NCI-H2107 treated with DMSO at 0.1 percent for 48 hours (cell line): ENCODE measurements around the gene CBX8.

Experiments used
- DNase-seq: peaks from one replicate; lab custom pipeline; 2025; ENCODE audit not compliant: unreplicated experiment; lab: John Stamatoyannopoulos, UW

The CBX8 gene

GRCh38 chr17:79796763-79797491, at the start of gene CBX8:
Gene CBX8 (minus strand): TSS chr17:79797077. CDS start chr17:79796998, 79 bp downstream.
- peak; percentile 95 for DNase-seq

GRCh38 chr17:79845601-79845949, 48.7 kb upstream of the CBX8 start:
- no peak for DNase-seq

GRCh38 chr17:79844869-79845600, 48.2 kb upstream of the CBX8 start:
- DNase-seq = peak; percentile 24

- no peak for DNase-seq
Observed at GRCh38 chr17:79843816-79844800, 47.2 kb upstream of the CBX8 start.

GRCh38 chr17:79843474-79843815, 46.6 kb upstream of the CBX8 start:
- no peak for DNase-seq

GRCh38 chr17:79842656-79843473, 46.0 kb upstream of the CBX8 start:
- no peak for DNase-seq

- no peak for DNase-seq
Observed at GRCh38 chr17:79842136-79842655, 45.3 kb upstream of the CBX8 start.

- no peak for DNase-seq
Observed at GRCh38 chr17:79841369-79842135, 44.7 kb upstream of the CBX8 start.

- no peak for DNase-seq
Observed at GRCh38 chr17:79840989-79841286, 44.1 kb upstream of the CBX8 start.

- DNase-seq = no peak
Observed at GRCh38 chr17:79840269-79840988, 43.6 kb upstream of the CBX8 start.

- DNase-seq = peak; percentile 83
Observed at GRCh38 chr17:79839356-79840268, 42.7 kb upstream of the CBX8 start, which contains the start of gene CBX4. Gene CBX4 (minus strand): TSS chr17:79839440. CDS start chr17:79839251, 189 bp downstream.

- DNase-seq = no peak
Observed at GRCh38 chr17:79838522-79839274, 41.8 kb upstream of the CBX8 start.

GRCh38 chr17:79837888-79838521, 41.1 kb upstream of the CBX8 start:
- no peak for DNase-seq

- peak; percentile 38 for DNase-seq
Observed at GRCh38 chr17:79836972-79837887, 40.4 kb upstream of the CBX8 start.

GRCh38 chr17:79836510-79836971, 39.7 kb upstream of the CBX8 start:
- DNase-seq = no peak
